ENCODE results near the gene GP5. TPM values are rescaled to one million over a fixed set of nuclear protein-coding genes. Genes with fewer than 3 reads are reported as not detected.

The GP5 gene
- total RNA-seq, 2 experiments from 2014 or later: 3.3 TPM

GRCh38 chr3:194392576-194392975, 6.5 kb downstream of the GP5 start:
- peaks cover 0 to 6% of the 10 kb centered on the region in 2 experiments for H3K27me3 ChIP-seq (ENCODE audit: control insufficient read depth in 1 of 2, insufficient read depth in 2 of 2, low read length in 2 of 2)
- Mint-ChIP-seq H3K27me3 (no peaks in the 10 kb centered on the region), H3K27ac (no peak overlapping the region), H3K36me3 (ENCODE audit: low read depth) (peaks cover 7% of the 10 kb centered on the region), H3K4me3 (no peak overlapping the region), H3K4me1 (ENCODE audit: low read depth) (peaks cover 28% of the 10 kb centered on the region), H3K9me3 (peaks cover 2% of the 10 kb centered on the region)
- H3K27ac ChIP-seq (ENCODE audit: low read depth in 1 of 2, low read length in 2 of 2): no peak overlapping the region
- H3K4me1 ChIP-seq (ENCODE audit: insufficient read depth, low read length): peaks cover 19% of the 10 kb centered on the region
- TF ChIP-seq CTCF (IDR thresholded peaks at IDR 0.05): no peak
- no peak for DNase-seq
- ATAC-seq (ENCODE audit: poor library complexity): no peak
- no peak overlapping the region for H3K4me3 ChIP-seq (ENCODE audit: low read length)
- H3K9me3 ChIP-seq (ENCODE audit: control insufficient read depth in 1 of 2, insufficient read depth in 1 of 2, low read length in 2 of 2): peaks cover 4 to 12% of the 10 kb centered on the region in 2 experiments
- POLR2A ChIA-PET: no interaction called here
- CTCF ChIA-PET: no interaction called here
- intact Hi-C loops (cut with DNase I, micrococcal nuclease): no loop called here
- H3K36me3 ChIP-seq (ENCODE audit: insufficient read depth, low read length): no peaks in the 10 kb centered on the region

- no peak for DNase-seq
- peaks cover 4 to 12% of the 10 kb centered on the region in 2 experiments for H3K9me3 ChIP-seq (ENCODE audit: control insufficient read depth in 1 of 2, insufficient read depth in 1 of 2, low read length in 2 of 2)
- intact Hi-C loops (cut with DNase I, micrococcal nuclease): no loop called here
- ATAC-seq (ENCODE audit: poor library complexity): no peak
- Mint-ChIP-seq H3K9me3 (peaks cover 2% of the 10 kb centered on the region), H3K27me3 (no peaks in the 10 kb centered on the region), H3K4me3 (no peak overlapping the region), H3K27ac (no peak overlapping the region), H3K36me3 (ENCODE audit: low read depth) (peaks cover 7% of the 10 kb centered on the region), H3K4me1 (ENCODE audit: low read depth) (peaks cover 16% of the 10 kb centered on the region)
- no peak overlapping the region for H3K27ac ChIP-seq (ENCODE audit: low read depth in 1 of 2, low read length in 2 of 2)
- peaks cover 2% of the 10 kb centered on the region for H3K4me1 ChIP-seq (ENCODE audit: insufficient read depth, low read length)
- no peak for TF ChIP-seq CTCF (IDR thresholded peaks at IDR 0.05)
- ChIA-PET CTCF (no interaction called here), POLR2A (no interaction called here)
- H3K36me3 ChIP-seq (ENCODE audit: insufficient read depth, low read length): no peaks in the 10 kb centered on the region
- H3K4me3 ChIP-seq (ENCODE audit: low read length): no peak overlapping the region
- H3K27me3 ChIP-seq (ENCODE audit: control insufficient read depth in 1 of 2, insufficient read depth in 2 of 2, low read length in 2 of 2): no peaks in the 10 kb centered on the region
Measured at GRCh38 chr3:194390835-194391234, 8.2 kb downstream of the GP5 start.

GRCh38 chr3:194389269-194389668, 9.8 kb downstream of the GP5 start:
- CTCF ChIA-PET: no interaction called here
- Mint-ChIP-seq H3K4me1 (ENCODE audit: low read depth) (no peaks in the 10 kb centered on the region), H3K27ac (no peak overlapping the region), H3K4me3 (no peak overlapping the region), H3K9me3 (peaks cover 2% of the 10 kb centered on the region), H3K36me3 (ENCODE audit: low read depth) (no peaks in the 10 kb centered on the region), H3K27me3 (no peaks in the 10 kb centered on the region)
- no peaks in the 10 kb centered on the region for H3K27me3 ChIP-seq (ENCODE audit: control insufficient read depth in 1 of 2, insufficient read depth in 2 of 2, low read length in 2 of 2)
- ATAC-seq (ENCODE audit: poor library complexity): no peak
- no peak for DNase-seq
- no peaks in the 10 kb centered on the region for H3K4me1 ChIP-seq (ENCODE audit: insufficient read depth, low read length)
- no peaks in the 10 kb centered on the region for H3K36me3 ChIP-seq (ENCODE audit: insufficient read depth, low read length)
- POLR2A ChIA-PET: no interaction called here
- TF ChIP-seq CTCF (IDR thresholded peaks at IDR 0.05): no peak
- H3K9me3 ChIP-seq (ENCODE audit: control insufficient read depth in 1 of 2, insufficient read depth in 1 of 2, low read length in 2 of 2): peaks cover 4 to 12% of the 10 kb centered on the region in 2 experiments
- no peak overlapping the region for H3K4me3 ChIP-seq (ENCODE audit: low read length)
- no peak overlapping the region for H3K27ac ChIP-seq (ENCODE audit: low read depth in 1 of 2, low read length in 2 of 2)
- intact Hi-C loops (cut with DNase I, micrococcal nuclease): no loop called here

All from CD4-positive, alpha-beta T cell (primary cell).